ENCODE results near the gene CMKLR1.

CMKLR1 gene

DNA sequence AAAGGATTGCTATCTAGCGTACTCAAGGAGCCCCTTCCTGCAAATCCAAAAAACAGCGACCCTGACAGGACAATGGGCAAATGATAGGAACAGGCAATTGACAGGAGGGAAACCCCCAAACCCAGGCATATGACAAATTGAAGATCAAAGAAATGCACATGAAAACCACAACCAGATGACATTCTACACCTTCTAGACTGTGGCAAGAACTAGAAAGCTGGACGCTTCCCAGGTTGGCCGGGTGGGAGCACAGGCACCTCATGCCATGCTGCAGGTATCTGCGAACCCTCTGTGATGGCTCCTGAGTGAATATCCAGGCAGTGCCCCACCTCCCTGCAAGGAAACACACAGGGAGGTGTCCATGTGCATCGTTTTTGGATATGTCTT is 37.1 kb downstream of the CMKLR1 start:
- no peak for DNase-seq (ENCODE audit: low read depth)
- H3K4me3 ChIP-seq (ENCODE audit: low read depth, low read length), result no peak overlapping the region
- TF ChIP-seq, protein P1, sequence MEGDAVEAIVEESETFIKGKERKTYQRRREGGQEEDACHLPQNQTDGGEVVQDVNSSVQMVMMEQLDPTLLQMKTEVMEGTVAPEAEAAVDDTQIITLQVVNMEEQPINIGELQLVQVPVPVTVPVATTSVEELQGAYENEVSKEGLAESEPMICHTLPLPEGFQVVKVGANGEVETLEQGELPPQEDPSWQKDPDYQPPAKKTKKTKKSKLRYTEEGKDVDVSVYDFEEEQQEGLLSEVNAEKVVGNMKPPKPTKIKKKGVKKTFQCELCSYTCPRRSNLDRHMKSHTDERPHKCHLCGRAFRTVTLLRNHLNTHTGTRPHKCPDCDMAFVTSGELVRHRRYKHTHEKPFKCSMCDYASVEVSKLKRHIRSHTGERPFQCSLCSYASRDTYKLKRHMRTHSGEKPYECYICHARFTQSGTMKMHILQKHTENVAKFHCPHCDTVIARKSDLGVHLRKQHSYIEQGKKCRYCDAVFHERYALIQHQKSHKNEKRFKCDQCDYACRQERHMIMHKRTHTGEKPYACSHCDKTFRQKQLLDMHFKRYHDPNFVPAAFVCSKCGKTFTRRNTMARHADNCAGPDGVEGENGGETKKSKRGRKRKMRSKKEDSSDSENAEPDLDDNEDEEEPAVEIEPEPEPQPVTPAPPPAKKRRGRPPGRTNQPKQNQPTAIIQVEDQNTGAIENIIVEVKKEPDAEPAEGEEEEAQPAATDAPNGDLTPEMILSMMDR (IDR thresholded peaks at IDR 0.05; ENCODE audit: low read depth, low read length, missing control alignments), result no peak

DNA sequence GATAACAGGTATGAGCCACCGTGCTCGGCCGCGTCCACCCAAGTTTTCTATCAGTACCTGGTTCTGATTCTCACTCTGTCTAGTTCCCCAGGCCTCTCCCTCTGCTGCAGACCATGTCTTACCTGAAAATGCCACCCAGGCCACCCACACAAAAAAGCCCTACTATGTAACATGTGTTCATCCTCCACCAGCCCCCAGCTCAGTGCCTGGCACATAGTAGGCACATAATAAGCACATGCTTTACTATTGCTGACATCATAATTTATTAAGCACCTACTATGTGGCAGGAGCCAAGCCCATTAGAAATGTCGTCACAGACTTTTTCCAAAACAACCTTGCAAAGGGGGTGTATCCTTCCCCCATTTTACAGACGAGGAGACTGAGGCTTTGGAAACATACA is 37.8 kb downstream of the CMKLR1 start:
- TF ChIP-seq, protein P1 (IDR thresholded peaks at IDR 0.05; ENCODE audit: low read depth, low read length, missing control alignments), result no peak
- no peak overlapping the region for H3K4me3 ChIP-seq (ENCODE audit: low read depth, low read length)
- DNase-seq (ENCODE audit: low read depth), result no peak

DNA sequence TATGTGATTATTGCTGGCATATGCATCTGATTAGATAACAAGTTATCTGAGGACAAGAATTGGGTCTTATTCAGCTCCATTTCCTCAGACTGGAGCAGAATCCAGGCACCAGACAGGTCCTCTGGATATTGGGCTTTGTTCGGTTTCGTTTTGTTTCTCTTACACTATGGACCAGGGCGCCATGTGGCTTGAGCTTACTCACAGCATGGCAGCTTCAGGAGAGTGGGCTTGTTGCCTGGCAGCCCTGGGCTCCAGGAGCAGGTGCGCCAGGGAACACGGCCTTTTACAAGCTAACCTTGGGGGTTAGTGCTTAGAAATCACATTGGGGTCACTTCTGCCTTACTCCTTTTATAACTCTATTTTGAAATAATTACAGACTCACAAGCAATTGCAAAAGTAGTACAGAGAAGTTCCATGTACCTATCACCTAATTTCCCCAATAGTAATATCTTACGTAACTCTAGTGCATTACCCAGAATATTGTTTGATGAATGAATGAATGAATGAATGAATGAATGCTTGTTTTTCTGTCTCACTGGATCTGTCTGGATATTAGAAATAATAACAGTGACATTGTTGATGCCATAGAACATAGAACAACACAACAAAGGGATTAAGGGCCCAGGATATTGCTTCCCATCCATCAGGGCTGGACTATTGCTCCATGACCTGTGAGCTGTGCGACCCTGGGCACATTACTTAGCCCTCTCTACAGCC is 39.0 kb downstream of the CMKLR1 start:
- no peak overlapping the region for H3K4me3 ChIP-seq (ENCODE audit: low read depth, low read length)
- DNase-seq (ENCODE audit: low read depth), result no peak
- TF ChIP-seq, protein P1 (IDR thresholded peaks at IDR 0.05; ENCODE audit: low read depth, low read length, missing control alignments), result no peak

DNA sequence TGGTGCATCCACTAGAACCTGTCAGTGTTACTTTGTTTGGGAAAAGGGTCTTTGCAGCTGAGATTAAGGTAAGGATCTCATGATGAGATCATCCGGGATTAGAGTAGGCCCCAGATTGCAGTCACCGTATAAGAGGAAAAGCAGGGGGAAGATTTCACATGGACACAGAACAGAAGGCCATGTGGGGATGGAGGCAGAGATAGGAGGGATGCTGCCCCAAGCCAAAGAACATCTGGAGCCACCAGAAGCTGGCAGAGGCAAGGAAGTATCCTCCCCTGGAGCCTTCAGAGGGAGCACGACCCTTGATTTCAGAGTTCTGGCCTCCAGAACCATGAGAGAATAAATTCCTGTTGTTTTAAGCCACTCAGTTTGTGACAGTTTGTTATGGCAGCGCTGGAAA is 39.6 kb downstream of the CMKLR1 start:
- TF ChIP-seq, protein P1 (IDR thresholded peaks at IDR 0.05; ENCODE audit: low read depth, low read length, missing control alignments), result no peak
- DNase-seq (ENCODE audit: low read depth), result no peak
- H3K4me3 ChIP-seq (ENCODE audit: low read depth, low read length), result no peak overlapping the region

DNA sequence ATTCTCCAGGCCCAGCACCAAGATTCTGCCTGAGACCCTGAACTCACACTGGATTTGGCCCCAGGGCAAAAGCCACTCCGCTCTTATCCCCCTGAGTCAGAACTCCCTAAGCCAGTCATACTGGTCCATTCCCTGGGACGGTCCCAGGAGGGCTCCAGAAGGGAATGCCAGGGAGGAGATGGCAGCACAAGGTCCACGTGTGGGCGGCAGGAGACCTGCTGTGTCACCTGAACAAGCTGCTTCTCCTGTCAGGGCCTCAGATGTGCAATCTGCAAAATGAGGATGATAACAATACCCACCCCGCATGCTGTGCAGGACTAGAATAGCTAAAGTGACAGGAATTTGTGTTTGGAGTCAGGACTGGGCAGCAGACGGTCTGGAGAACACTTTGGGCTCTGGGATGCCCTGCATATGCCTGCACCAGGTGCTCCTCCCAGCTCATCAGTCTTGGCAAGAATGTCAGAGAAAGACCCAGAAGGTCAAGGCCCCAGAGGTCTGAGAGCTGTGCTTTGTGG is 40.3 kb downstream of the CMKLR1 start:
- DNase-seq (ENCODE audit: low read depth), result no peak
- H3K4me3 ChIP-seq (ENCODE audit: low read depth, low read length), result no peak overlapping the region
- TF ChIP-seq, protein P1 (IDR thresholded peaks at IDR 0.05; ENCODE audit: low read depth, low read length, missing control alignments), result no peak

DNA sequence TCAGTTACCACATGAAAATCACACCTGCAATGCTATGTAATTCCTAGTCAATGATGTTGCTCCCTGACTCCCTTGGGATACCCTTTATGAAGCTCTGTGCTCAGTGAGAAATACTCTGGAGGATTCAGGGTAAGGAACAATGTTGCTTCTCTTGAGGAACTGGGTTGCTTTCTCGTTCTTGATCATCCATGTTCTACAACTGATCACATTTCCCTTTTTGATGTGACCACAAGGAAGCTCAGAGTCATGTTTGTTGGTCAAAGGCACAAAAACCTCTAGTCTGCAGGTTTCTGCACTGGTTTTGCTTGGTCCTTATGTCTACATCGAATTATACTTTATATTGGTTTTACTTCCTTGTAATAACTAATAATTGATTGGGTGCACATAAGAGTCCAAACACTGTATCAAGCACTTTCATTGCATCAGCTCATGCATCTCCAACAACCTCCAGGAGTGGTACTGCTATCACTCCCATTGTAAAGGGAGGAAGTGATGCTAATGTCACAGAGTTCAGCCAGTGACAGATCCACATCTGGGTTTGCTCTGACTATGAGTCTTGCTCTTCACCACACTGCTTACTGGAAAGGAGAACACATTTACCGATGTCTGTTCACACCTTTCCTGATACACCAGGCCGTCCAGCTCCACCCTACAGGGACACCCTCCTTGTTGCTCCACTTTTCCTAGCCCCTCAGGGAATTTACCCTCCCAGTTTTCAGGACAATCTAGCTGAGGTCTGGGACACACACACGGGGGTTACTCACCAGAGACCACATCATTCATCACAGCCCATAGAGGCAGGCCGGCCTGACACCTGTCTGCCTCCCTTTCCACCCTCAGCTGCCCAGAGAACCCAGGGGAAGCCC is 41.0 kb downstream of the CMKLR1 start:
- peak; percentile 55 for DNase-seq (ENCODE audit: low read depth)
- H3K4me3 ChIP-seq (ENCODE audit: low read depth, low read length), result no peak overlapping the region
- TF ChIP-seq, protein P1 (IDR thresholded peaks at IDR 0.05; ENCODE audit: low read depth, low read length, missing control alignments), result no peak

Data from GM12864 (cell line).